ENCODE data around the gene HRH1. TPM values are rescaled to one million over a fixed set of nuclear protein-coding genes. Genes with fewer than 3 reads are reported as not detected.
"Not testable (repeated sequence)": the region's sequence is repeated elsewhere in the genome, so short reads cannot be mapped to it uniquely, and the experiment has no call there.

The HRH1 gene
- total and polyA plus RNA-seq, 12 donors: 0.24 to 6.5 (median 2.2) TPM

- DNase-seq: no peak
- intact Hi-C loops (cut with DNase I): no loop called here
Observed at GRCh38 chr3:11128682-11129632, 25.3 kb upstream of the HRH1 start.

GRCh38 chr3:11130385-11130784 is 23.9 kb upstream of the HRH1 start:
- no peaks in the 10 kb centered on the region for H3K36me3 ChIP-seq (replicated peaks in 1 of 2)
- H3K27me3 ChIP-seq: no peaks in the 10 kb centered on the region
- no peaks in the 10 kb centered on the region for H3K9me3 ChIP-seq (replicated peaks in 1 of 3)
- no peaks in the 10 kb centered on the region for H3K4me1 ChIP-seq (replicated peaks in 1 of 2)
- H3K27ac ChIP-seq: no peak overlapping the region
- 62 to 72% (median 69%) methylated on average over 7 of the region's 7 CpGs for WGBS, 4 donors
- no peak overlapping the region for H3K4me3 ChIP-seq
- no peak for DNase-seq
- intact Hi-C loops (cut with DNase I): no loop called here
- TF ChIP-seq POLR2A (IDR thresholded peaks at IDR 0.05) (no peak), CTCF (IDR thresholded peaks at IDR 0.05) (no peak)

More at GRCh38 chr3:11128682-11129632, 25.3 kb upstream of the HRH1 start:
- TF ChIP-seq CTCF (IDR thresholded peaks at IDR 0.05) (no peak), POLR2A (IDR thresholded peaks at IDR 0.05) (no peak)
- Histone ChIP-seq H3K36me3 (replicated peaks in 1 of 2) (no peaks in the 10 kb centered on the region), H3K4me1 (replicated peaks in 1 of 2) (no peaks in the 10 kb centered on the region), H3K4me3 (no peak overlapping the region), H3K27me3 (no peaks in the 10 kb centered on the region), H3K27ac (no peak overlapping the region), H3K9me3 (replicated peaks in 1 of 3) (no peaks in the 10 kb centered on the region)
- 73 to 88% (median 81%) methylated on average over 8 of the region's 8 CpGs for WGBS, 4 donors

GRCh38 chr3:11131371-11131770 is 22.9 kb upstream of the HRH1 start:
- no peaks in the 10 kb centered on the region for H3K4me1 ChIP-seq (replicated peaks in 1 of 2)
- intact Hi-C loops (cut with DNase I): no loop called here
- H3K27me3 ChIP-seq: no peaks in the 10 kb centered on the region
- no peak overlapping the region for H3K27ac ChIP-seq
- H3K36me3 ChIP-seq (replicated peaks in 1 of 2): no peaks in the 10 kb centered on the region
- TF ChIP-seq CTCF (IDR thresholded peaks at IDR 0.05): no peak
- no peak for TF ChIP-seq POLR2A (IDR thresholded peaks at IDR 0.05)
- no peak for DNase-seq
- H3K9me3 ChIP-seq (replicated peaks in 1 of 3): no peaks in the 10 kb centered on the region
- no peak overlapping the region for H3K4me3 ChIP-seq
- WGBS, 4 donors: 61 to 79% (median 74%) methylated on average over 5 of the region's 5 CpGs

- H3K36me3 ChIP-seq (replicated peaks in 1 of 2); H3K27ac ChIP-seq; H3K4me3 ChIP-seq; H3K9me3 ChIP-seq (replicated peaks in 1 of 3); DNase-seq; intact Hi-C loops (cut with DNase I); H3K27me3 ChIP-seq; H3K4me1 ChIP-seq (replicated peaks in 1 of 2): not testable (repeated sequence)
- 88 to 94% (median 90%) methylated on average over 6 to 7 of the region's 7 CpGs for WGBS, 4 donors
Observed at GRCh38 chr3:11131886-11132285, 22.4 kb upstream of the HRH1 start.

GRCh38 chr3:11132861-11133260 is 21.4 kb upstream of the HRH1 start:
- 75 to 78% (median 76%) methylated on average over 4 of the region's 4 CpGs for WGBS, 4 donors
- intact Hi-C loops (cut with DNase I): no loop called here
- H3K9me3 ChIP-seq (replicated peaks in 1 of 3): no peaks in the 10 kb centered on the region
- H3K4me1 ChIP-seq (replicated peaks in 1 of 2): no peaks in the 10 kb centered on the region
- no peak overlapping the region for H3K27ac ChIP-seq
- no peaks in the 10 kb centered on the region for H3K27me3 ChIP-seq
- H3K4me3 ChIP-seq: no peak overlapping the region
- no peaks in the 10 kb centered on the region for H3K36me3 ChIP-seq (replicated peaks in 1 of 2)
- TF ChIP-seq CTCF (IDR thresholded peaks at IDR 0.05): no peak
- TF ChIP-seq POLR2A (IDR thresholded peaks at IDR 0.05): no peak
- DNase-seq: no peak

Data from adrenal gland (tissue), 12 donors.